Activated CD4-positive, alpha-beta T cell treated with anti-CD3 and anti-CD28 coated beads for 48 hours (primary cell): ENCODE data around the gene SERF2.
"Not testable (repeated sequence)": the region's sequence is repeated elsewhere in the genome, so short reads cannot be mapped to it uniquely, and the experiment has no call there.

Source experiments
- DNase-seq: peaks from one replicate; pipeline ENCODE4 v3.0.0-alpha.2; 2020

The SERF2 gene

GRCh38 chr15:43794269-43795037 lies 2.3 kb downstream of the SERF2 start:
- no peak for DNase-seq

- DNase-seq, result no peak
Observed at GRCh38 chr15:43795197-43795596, 3.1 kb downstream of the SERF2 start.

- DNase-seq, result no peak
Observed at GRCh38 chr15:43795997-43796396, 3.9 kb downstream of the SERF2 start.

- no peak for DNase-seq
Observed at GRCh38 chr15:43796566-43796965, 4.4 kb downstream of the SERF2 start.

GRCh38 chr15:43799209-43799944 lies 7.3 kb downstream of the SERF2 start:
- DNase-seq, result no peak

GRCh38 chr15:43799945-43800285 lies 7.8 kb downstream of the SERF2 start, which contains the start of gene SERINC4:
SERINC4 (minus strand) TSS chr15:43800220; CDS start chr15:43799986, 234 bp downstream.
- no peak for DNase-seq

- peak; percentile 94 for DNase-seq
Observed at GRCh38 chr15:43800286-43801141, 8.4 kb downstream of the SERF2 start, which contains the start of gene HYPK. HYPK (plus strand) TSS chr15:43800599; CDS start chr15:43800623, 24 bp downstream.

- not testable (repeated sequence) for DNase-seq
Observed at GRCh38 chr15:43802676-43803075, 10.6 kb downstream of the SERF2 start.

- no peak for DNase-seq
Observed at GRCh38 chr15:43808435-43808950, 16.4 kb downstream of the SERF2 start.

GRCh38 chr15:43808960-43809678 lies 17.0 kb downstream of the SERF2 start:
- no peak for DNase-seq

GRCh38 chr15:43815064-43815463 lies 22.9 kb downstream of the SERF2 start:
- not testable (repeated sequence) for DNase-seq

- DNase-seq, result no peak
Observed at GRCh38 chr15:43821505-43821904, 29.4 kb downstream of the SERF2 start.

GRCh38 chr15:43824302-43825246 lies 32.5 kb downstream of the SERF2 start, which contains the start of gene MFAP1:
MFAP1 (minus strand) TSS chr15:43824690; CDS start chr15:43824569, 121 bp downstream.
- peak; percentile 94 for DNase-seq

- not testable (repeated sequence) for DNase-seq
Observed at GRCh38 chr15:43825305-43825704, 33.2 kb downstream of the SERF2 start.

GRCh38 chr15:43826029-43826507 lies 33.9 kb downstream of the SERF2 start:
- DNase-seq, result no peak

- DNase-seq, result peak; percentile 90
Observed at GRCh38 chr15:43826508-43827341, 34.6 kb downstream of the SERF2 start, which contains the start of gene WDR76. WDR76 (plus strand) TSS chr15:43827002; CDS start chr15:43827033, 31 bp downstream.

- DNase-seq, result peak; percentile 39
Observed at GRCh38 chr15:43828061-43828657, 36.0 kb downstream of the SERF2 start.

- not testable (repeated sequence) for DNase-seq
Observed at GRCh38 chr15:43829951-43830540, 37.9 kb downstream of the SERF2 start.
